ENCODE measurements around the gene RDH5.

The RDH5 gene

GRCh38 chr12:55729819-55730818 lies 9.9 kb downstream of the RDH5 start:
- DNase-seq, result peak; percentile 82

- no peak for DNase-seq
Measured at GRCh38 chr12:55732288-55732687, 12.1 kb downstream of the RDH5 start.

DNA sequence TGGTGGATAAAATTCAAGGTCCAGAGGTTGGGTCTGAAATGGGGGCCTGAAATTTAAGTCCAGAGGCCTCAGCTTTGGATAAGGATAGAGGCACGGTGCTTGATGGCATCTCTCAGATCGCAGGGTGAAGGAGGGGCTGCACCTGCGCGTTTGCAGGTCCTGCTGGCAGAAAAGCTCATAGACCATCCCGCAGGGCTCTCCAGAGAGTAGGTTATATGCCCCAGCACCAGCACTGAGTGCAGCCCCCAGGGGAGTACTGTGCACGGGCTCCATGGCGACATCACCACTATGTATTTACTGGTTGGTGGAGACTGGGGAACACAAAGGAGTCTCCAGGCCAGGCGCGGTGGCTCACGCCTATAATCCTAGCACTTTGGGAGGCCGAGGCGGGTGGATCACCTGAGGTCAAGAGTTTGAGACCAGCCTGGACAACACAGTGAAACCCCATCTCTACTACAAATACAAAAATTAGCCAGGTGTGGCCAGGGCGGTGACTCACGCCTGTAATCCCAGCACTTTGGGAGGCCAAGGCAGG lies 12.9 kb downstream of the RDH5 start:
- DNase-seq, result no peak

GRCh38 chr12:55733858-55734257 lies 13.7 kb downstream of the RDH5 start:
- peak; percentile 51 for DNase-seq

GRCh38 chr12:55734595-55734994 lies 14.4 kb downstream of the RDH5 start:
- no peak for DNase-seq

DNA sequence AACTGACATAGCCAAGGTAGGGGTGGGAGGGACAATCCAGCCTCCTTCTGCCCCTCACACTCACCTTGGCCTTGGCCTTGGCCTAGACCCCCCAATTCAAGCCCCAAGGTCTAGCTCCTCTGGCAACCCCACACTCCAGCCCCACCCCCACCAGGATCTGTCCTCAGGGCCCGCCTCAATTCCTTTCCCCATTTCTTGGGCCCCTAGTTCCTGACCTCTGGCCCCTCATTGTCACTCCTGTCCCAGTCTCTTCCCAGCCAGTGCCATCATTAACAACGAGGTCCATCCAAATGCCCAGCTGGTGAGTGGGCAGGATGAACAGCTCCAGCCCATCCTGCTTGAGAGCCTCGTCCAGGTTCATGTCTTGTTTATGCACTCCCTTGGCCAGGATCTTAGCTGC lies 15.9 kb downstream of the RDH5 start:
- DNase-seq, result no peak

DNA sequence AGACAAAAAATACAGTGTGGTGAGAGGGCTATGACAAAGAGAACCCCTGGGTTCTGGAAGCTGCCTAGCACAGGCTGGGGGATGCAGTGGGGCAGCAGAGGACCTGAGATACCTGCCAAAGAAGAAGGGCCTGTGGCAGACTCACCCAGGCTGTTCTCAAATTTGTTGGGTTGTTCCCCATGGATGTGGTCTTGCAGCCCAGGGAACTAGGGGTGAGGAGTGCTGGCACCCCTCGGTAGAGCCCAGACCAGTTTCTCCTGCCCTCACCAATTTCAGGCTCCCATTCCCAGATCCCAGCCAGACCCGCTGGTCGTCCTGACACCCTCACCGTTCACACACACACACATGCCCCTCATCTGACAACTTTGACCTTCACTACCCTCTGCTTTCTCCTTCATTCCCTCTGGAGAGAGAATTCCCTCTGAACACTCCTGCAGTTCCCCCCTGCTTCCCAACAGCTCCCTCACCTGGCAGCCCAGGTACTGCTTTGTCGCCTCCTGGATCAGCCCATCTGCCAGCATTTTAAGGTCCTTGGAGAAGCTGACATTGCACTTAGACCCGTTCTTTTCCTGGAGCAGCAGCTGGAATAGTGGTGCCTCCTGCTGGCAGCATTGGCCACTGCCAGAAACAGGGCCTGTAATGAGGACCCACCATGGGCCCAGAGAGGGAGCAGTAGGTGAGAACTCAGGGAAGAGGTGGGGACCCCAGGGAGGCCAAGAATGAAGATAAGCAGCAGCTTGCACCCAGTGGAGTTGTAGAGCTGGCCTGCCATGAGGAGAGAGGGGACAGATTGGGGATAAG lies 16.8 kb downstream of the RDH5 start:
- DNase-seq, result peak; percentile 89

DNA sequence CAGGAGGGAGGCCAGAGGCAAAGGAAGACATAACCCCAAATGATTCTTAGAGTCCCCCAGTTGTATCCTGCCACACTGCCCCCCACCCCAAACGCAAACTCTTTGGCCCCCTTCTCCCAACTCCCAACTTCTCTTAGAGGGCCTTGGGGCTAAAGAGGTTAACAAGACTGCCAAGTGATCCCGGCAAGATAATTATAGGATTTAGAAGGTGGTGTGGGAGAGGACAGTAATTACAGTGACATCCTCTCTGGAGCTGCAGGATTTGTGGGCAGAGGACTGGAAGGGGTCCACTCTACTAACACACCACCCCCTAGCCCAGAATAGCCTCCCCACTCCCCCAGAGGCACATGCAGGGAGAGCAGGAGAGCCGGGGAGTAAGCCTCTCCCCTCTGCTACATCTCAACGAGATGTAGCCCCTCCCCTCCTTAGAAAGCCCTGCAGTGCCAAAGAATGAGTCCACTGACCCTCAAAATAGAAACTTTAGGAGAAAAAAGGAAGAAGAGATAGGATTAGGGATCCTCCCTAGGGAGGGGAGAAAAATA lies 17.5 kb downstream of the RDH5 start:
- DNase-seq, result peak; percentile 39

- DNase-seq, result peak; percentile 96
Measured at GRCh38 chr12:55738123-55739024, 18.2 kb downstream of the RDH5 start.

- no peak for DNase-seq
Measured at GRCh38 chr12:55739025-55739378, 18.8 kb downstream of the RDH5 start.

DNA sequence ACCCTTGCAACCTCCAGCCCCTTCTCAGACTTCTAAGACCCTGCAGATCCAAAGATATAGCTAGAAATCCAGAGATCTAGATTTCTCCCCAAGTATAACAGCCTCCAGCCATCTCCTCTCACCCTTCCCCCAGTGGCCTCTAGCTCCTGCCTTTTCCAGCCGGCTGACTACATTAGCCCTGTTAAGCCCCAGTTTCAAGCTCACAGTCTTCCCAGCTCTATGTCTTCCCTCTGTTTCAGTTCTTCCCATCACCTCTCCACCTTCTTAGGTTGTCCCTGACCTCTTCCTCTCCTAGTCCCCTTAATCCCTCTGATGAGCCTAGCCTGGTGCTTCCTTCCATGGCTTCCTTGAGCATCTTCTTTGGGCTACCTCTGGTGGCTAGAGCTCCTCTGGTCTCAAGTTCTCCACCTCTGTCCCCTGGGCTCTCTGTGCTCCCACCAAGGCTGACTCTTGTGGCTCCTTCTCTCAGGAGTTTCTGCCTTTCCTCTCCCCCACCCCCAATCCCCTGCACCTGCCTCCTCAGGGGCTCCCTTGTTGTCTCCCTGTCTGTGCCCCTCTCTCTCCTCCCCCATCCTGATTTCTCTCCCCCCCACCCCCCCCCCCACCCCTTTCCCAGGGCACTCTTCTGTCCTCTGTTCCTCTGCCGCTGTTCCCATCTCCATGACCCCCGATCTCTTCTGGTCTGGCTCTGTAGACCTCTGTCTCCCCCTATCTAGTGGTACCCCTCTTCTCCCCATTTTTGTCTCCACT lies 21.9 kb downstream of the RDH5 start:
- DNase-seq, result no peak

DNA sequence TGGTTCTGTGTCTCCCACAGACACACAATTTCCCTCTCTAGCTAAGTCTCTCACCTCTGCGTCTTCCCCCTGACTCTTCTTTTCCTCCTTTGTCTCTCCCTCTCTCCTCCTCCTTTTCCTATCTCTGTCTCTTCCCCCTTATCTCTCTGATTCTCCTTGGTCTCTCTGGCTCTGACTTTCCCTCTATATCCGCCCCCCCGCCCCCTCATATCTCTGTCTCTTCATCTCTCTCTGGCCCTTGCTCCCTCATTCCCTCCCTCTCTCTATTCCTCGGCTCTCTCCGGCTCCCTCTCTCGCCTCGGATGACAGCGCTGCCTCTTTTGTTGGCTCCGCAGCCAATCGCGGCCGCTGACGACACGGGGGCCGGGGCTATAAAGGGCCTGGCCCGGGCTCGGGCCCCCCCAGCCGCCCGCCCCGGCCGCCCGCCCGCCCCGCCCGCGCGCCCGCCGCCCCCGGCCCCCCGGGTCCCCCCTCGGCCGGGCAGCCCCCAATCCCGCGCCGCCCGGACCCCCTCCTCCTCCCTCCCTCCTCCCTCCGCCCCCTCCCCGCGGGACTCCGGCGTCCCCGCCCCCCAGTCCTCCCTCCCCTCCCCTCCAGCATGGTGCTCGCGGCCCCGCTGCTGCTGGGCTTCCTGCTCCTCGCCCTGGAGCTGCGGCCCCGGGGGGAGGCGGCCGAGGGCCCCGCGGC lies 22.7 kb downstream of the RDH5 start, which contains the start of gene GDF11:
Gene GDF11 (plus strand): TSS at position 404 of the 687 bp plus-strand sequence. CDS start 195 bp downstream, at position 599.
- DNase-seq, result peak; percentile 90

DNA sequence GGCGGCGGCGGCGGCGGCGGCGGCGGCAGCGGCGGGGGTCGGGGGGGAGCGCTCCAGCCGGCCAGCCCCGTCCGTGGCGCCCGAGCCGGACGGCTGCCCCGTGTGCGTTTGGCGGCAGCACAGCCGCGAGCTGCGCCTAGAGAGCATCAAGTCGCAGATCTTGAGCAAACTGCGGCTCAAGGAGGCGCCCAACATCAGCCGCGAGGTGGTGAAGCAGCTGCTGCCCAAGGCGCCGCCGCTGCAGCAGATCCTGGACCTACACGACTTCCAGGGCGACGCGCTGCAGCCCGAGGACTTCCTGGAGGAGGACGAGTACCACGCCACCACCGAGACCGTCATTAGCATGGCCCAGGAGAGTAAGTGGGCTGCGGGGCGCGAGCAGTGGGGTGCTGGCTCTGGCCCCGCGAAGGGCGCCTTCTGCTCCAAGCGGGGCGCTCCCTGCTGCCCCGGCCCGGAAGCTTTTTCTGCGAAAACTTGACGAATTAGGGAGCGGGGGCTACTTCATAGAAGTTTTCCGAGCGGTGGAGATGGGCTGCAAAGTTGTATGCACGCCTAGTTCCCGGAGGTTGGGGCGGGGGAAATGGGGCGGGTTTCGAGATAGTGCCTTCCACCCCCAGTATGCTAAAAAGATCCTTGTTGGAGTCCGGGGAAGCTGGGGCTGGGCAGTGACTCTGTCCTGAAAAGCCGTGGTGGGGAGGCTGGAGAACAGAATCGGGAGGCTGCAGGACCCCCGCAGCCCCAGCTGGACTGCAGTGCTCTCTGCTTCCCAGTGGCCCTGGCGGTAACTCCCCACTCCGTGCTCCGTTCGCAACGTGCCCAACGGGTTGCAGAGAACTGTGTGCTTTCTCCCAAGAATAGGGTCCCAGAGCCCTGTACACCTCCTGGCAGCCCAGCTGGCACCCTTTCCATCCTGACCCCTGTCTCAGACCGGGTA lies 23.5 kb downstream of the RDH5 start:
- DNase-seq, result peak; percentile 79

DNA sequence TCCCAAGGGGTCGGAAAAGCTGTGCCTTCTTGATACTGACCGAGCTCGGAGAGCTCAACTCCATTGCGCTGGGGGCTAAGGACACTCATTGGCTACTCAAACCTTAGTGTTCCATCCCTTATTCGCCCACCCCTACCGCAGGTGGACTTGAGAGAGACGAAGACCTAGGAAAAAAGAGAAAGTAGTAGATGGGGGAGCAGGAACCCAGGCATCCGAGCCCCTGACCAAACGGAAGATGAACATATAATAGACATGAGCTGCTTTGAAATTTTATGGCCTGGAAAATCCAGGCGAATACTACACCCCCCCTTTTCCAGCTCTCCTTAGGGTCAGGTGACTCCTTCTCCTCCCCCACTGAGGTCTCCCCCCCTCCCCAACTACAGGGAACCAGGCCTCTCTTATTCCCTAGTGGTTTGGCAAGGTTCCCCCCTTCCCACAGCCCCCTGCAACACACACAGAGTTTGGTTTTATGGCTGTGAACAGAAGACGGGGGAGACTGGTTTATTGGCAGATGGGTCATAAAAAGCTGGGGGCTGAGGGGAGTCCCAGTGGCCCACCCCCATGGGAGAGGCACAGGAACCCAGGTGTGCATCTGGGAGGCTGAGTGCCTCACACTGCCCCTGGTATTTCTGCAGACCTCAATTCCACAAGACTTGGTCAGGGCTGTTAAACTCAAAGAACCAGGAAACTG lies 24.3 kb downstream of the RDH5 start:
- no peak for DNase-seq

DNA sequence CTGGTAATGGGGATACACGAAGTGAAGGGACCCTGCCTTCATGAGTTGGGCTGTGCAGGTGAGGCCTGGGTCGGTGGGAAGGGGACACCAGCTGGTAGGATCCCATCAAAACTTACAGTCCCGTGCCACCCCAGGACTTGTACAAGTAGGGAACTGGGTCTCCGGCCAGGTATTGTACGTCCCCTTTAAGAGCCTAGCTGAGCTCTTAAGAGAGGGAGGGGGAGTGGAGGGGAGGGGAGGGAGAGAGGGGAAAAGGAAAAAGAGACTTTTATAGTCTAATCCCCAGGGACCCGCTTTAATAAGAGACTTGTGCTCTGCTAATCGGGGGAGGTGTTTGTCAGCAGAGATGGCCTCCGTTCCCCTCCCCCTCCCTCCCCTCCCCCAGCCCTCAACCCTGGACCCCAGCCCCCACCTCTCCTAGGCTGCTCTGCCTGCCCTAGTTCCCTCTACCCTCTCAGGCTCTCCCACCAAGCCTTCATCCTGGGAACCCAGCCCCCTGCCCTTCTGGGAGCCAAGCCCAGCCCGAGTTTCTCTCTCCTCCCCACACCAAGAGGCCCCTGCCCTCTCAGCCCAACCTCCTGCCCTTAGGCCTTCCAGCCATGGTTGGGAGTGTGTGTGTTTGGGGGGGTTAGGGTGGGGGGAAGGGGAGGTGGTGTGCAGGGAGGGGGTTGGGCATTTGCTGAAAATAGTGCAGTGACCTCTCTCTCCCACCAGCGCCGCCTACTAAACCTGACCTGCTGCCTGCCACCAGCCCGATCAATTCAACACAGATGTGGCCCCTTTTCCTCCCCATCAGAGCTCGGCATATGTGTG lies 25.4 kb downstream of the RDH5 start:
- no peak for DNase-seq

- DNase-seq, result no peak
Measured at GRCh38 chr12:55746174-55746912, 26.1 kb downstream of the RDH5 start.

DNA sequence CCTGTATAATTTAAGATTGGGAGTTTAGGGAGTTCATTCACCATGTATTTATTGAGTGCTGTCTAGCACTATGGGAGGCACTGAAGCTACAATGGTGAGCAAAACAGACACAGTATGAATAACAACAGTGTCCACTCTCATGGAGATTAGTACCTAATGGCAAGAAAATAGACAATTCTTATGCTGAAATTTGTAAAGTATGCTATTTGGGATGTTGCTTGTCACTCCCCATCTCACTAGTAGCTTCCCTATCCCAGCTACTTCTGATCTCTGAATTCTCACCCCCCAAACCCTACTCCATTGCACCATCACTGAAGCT lies 26.7 kb downstream of the RDH5 start:
- DNase-seq, result no peak
